Measurements from ENCODE around the gene SFTPA1.
"Not testable (repeated sequence)": the region's sequence is repeated elsewhere in the genome, so short reads cannot be mapped to it uniquely, and the experiment has no call there.

Gene SFTPA1

GRCh38 chr10:79583488-79584024 lies 27.2 kb upstream of the SFTPA1 start:
- no peak for DNase-seq (ENCODE audit: low spot score)
- TF ChIP-seq, protein P1, sequence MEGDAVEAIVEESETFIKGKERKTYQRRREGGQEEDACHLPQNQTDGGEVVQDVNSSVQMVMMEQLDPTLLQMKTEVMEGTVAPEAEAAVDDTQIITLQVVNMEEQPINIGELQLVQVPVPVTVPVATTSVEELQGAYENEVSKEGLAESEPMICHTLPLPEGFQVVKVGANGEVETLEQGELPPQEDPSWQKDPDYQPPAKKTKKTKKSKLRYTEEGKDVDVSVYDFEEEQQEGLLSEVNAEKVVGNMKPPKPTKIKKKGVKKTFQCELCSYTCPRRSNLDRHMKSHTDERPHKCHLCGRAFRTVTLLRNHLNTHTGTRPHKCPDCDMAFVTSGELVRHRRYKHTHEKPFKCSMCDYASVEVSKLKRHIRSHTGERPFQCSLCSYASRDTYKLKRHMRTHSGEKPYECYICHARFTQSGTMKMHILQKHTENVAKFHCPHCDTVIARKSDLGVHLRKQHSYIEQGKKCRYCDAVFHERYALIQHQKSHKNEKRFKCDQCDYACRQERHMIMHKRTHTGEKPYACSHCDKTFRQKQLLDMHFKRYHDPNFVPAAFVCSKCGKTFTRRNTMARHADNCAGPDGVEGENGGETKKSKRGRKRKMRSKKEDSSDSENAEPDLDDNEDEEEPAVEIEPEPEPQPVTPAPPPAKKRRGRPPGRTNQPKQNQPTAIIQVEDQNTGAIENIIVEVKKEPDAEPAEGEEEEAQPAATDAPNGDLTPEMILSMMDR (IDR thresholded peaks at IDR 0.05; ENCODE audit: extremely low read depth, missing control alignments) = no peak

DNA sequence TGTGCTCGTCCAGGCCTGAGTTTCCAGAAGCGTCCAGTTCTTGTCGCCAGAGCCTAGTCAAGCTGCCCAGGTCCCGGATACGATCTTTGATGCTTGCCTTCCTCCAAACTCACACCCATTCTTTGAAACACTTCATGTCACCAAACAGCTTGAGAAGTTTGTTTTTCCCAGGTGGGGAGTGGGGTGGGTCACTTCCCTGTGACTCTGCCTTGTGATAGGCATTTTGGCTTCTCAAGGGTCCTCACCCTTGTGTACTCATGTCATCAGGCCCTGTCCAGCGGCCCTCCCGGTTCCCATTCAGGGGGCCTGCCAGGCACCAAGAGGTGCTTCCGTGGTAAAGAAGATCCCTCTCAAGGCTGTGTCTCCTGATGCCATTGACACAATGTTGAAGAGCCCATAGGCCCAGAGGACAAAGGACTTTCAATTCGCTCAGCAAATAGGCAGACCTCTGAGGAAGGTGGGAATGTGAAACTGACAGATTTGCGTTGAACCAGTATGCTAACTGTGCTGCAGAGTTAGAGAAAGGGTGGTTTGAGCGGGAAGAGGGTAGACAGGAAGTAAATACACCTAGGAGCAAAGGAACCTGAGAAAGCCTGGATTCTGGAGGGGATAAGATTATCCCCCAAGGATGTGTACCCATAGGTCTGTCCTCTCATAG lies 24.7 kb upstream of the SFTPA1 start:
- no peak for DNase-seq (ENCODE audit: low spot score)
- TF ChIP-seq, protein P1 (IDR thresholded peaks at IDR 0.05; ENCODE audit: extremely low read depth, missing control alignments) = no peak

DNA sequence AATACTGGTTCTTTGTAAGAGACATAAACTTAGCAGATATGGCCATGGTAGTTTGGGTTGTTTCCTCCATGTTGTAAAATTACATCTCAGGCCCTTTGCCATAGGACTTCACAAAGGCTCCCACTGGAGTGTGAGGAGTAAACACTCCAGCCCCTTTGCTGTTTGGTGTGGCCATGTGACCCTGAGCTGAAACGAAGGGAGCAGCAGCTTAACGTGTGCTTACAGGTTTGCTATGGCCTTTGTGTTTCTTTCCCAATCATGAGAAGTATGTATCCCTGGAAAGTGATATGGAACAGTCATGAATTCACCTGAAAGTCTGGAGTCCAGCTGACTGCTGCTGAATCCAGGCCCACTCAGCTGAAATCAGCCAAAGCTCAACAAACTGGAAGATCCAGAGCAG lies 23.8 kb upstream of the SFTPA1 start:
- TF ChIP-seq, protein P1 (IDR thresholded peaks at IDR 0.05; ENCODE audit: extremely low read depth, missing control alignments) = no peak
- no peak for DNase-seq (ENCODE audit: low spot score)

DNA sequence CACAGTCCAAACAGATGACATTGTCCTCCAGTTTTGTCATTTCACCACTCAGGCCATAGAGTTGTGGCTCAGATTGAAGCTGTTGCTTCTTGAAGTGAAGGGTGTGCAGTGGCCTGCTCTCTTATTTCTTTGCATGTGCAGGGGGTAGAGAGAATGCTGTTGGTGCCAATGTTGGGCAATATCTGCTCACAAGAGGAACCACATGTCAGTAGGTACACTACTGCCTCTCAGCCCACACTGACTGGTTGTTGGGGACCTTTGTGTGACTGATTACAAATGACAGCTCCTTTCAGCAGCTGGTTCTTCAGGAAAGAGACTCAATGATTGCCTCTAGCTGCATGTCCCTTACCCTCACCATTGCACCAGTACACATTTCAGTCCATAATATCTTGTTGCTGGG lies 21.9 kb upstream of the SFTPA1 start:
- TF ChIP-seq, protein P1 (IDR thresholded peaks at IDR 0.05; ENCODE audit: extremely low read depth, missing control alignments) = no peak
- DNase-seq (ENCODE audit: low spot score) = no peak

DNA sequence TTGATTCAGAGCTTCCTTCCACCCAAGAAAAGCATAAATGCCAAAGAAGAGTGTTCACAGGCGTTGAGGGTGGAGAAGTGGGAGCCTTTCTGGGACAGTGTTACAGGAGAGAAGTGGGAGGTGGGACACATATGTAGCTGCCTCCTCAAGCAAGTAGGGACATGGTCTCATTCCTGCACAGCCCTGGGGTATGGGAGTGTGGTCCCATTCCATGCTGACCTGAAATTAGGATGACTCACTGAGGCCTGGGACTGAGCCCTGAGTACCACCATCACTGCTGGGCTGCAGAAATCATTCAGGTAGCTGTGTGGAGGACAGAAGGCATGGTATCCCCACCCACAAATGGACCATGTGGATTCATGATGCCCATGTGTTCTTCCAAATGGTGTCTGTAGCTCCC lies 17.4 kb upstream of the SFTPA1 start:
- no peak for DNase-seq (ENCODE audit: low spot score)
- TF ChIP-seq, protein P1 (IDR thresholded peaks at IDR 0.05; ENCODE audit: extremely low read depth, missing control alignments) = no peak

- not testable (repeated sequence) for DNase-seq (ENCODE audit: low spot score)
Observed at GRCh38 chr10:79594565-79594964, 16.2 kb upstream of the SFTPA1 start.

DNA sequence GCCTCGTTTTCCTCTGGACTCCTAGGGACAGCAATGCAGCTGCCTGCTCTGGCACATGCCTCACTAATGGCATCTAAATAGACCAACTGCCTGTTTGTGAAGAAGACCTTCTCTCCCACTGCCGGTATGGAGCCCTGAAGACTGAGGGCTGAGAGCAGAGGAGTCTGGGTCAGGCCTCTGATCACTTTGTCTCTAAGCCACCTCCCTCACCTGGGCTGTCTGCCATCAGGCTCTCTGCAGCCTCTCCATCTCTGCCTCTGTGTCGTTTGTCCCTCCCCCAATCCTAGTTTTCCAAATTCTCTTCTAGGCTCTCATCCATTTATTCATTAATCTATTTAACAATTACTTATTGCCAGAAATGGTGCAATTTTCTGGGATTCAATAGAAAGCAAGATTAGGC lies 15.2 kb upstream of the SFTPA1 start:
- TF ChIP-seq, protein P1 (IDR thresholded peaks at IDR 0.05; ENCODE audit: extremely low read depth, missing control alignments) = no peak
- DNase-seq (ENCODE audit: low spot score) = no peak

DNA sequence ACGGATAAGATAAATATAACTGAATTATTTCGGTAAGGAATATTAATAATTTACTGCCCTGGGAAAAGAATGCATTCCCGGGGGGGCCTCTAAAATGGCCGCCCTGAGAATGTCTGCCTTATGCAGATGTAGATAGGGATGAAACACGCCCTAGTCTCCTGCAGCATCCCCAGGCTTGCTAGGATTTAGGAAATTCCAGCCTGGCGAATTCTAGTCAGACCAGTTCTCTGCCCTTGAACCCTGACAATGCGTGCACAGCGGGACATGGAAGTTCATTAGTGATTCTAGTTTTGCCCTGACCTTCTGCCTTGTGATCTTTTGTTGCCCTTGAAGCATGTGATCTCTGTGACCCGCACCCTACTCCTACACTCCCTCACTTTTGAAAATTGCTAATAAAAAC lies 11.1 kb upstream of the SFTPA1 start:
- not testable (repeated sequence) for DNase-seq (ENCODE audit: low spot score)
